ENCODE data around the gene GAD2.

DNA sequence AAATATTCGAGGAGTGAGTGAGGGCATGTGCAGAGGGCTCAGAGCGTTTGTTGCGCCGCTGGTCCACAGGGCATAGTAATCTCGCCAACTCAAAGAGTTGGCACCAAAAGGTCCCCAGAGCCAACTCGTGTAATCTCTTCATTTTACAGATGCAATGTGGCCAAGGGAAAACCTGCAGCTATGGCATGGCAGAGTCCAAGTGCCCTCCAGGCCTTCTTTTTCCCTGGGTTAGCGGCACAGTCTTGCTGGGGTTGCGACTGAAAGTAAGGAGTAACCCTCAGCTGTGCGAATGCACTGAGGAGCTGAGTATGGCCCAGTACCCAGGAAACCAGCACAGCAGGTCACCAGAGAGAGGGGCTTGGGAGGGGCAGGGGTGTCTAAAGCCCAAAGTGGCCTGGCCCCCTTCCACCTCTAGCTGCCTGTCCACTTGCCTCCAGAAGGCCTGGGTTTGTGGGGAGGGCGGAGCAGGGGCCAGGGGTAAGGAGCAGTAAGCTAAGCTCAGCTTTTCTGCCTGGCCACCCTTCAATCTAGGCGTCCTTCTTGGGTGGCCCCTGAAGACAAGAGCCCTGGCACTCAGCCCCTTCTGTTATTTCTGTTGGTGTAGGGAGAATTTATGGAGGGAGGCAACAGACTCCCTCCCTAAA is 3.3 kb upstream of the GAD2 start:
- TF ChIP-seq POLR2A (IDR thresholded peaks at IDR 0.05; ENCODE audit: low read length) (no peak), GATA1 (IDR thresholded peaks at IDR 0.05; ENCODE audit: low read depth, low read length) (no peak)

Measured in erythroblast (primary cell).